HG03558 (cell line): ENCODE measurements around the gene ARHGAP32.

Experiments used
- ATAC-seq: cut with Tn5 transposase; IDR thresholded peaks from one replicate; pipeline ENCODE4 v1.9.1; 2021; ENCODE audit warnings: moderate number of reproducible peaks; ENCODE audit not compliant: unreplicated experiment; ENCODE audit errors: extremely low read depth

Gene ARHGAP32

DNA sequence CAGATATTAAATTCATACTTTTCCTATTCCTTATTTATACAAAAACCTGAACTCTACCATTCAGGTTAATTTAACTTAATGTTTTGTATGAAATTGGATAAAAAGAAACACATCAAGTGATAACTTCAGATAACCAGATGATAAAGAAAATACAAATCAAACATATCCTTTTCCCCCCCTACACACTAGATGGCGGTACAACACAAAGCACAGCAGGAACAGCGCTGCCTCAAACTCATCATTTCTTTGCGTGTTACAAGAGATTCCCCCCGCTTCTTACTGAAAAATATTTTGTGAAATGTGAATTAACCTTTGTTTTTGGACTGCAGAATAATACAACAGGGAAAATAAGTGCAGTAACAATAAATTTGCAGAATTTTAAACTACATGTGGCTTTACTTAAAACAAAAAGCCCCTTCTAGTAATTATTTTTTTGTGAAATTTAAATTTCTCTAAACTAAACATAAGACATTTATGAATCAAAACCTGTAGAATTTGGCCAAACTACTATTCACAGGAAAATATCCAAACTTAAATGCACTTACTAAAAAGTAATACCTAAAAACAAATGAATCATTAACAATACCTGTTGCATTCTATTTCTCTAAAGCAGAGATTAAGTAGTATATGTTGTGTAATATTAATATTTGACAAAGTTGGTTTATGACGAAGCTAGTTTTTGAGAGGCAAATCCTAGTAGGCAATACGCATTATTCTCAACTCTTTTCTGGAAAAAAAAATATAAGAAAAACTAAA lies 74.4 kb downstream of the ARHGAP32 start:
- ATAC-seq = no peak

DNA sequence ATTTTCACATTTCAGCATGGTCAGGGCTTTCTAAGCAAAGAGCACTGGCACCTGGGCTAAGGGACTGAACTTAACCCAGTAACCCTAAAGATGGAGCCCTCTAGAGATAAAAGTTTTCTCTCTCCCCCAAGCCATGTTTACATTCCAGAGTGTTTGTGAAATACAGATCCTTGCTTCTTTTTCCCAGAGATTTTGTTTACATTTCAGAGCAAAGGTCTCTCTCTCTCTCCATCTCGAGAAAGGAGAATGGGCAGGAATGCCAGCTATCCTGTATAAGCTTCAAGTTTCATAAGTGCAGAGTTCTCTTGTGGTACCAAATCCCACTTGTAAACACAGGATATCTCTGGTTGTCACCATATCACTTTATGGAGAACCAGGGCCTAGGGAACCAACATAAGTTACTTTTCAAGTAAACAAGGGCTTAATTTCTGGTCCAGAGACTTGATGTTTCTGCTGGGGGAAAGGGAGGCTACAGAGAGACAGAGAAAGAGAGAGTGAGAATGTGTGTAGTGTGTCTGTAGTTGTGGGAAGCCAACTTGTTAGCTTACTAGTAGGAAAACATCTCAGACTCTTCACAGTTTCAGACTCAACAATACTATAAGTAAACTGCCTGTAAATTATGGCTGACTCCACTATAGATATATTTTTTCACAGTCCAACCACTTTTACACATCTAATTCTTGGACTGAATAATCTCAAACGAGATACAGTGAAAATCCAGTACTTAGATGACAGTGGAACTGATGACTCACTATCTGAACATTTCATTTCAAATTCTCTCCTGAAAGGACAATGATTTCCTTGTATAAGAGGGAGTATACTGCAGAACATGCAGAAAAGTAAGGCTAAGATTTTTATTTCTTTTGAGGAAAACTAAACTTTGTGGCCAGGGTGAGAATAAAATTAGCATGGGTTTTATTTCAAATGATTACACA lies 76.2 kb downstream of the ARHGAP32 start:
- ATAC-seq = no peak

DNA sequence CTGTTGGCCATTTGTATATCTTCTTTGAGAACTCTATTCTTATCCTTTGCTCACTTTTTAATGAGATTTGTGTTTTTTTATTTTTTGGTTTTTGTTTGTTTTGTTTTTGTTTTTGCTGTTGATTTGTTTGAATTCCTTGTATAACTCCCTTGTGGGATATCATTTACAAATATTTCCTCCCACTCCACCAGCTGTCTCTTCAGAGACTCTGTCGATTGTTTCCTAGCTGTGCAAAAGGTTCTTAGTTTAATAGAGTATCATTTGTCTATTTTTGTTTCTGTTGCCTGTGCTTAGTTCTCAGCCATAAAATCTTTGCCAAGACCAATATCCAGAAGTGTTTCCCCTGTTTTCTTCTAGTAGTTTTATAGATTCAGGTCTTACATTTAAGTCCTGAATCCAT lies 82.4 kb downstream of the ARHGAP32 start:
- no peak for ATAC-seq

GRCh38 chr11:129106788-129107187 lies 85.3 kb downstream of the ARHGAP32 start:
- ATAC-seq = no peak

GRCh38 chr11:129102756-129103155 lies 89.4 kb downstream of the ARHGAP32 start:
- ATAC-seq = no peak

DNA sequence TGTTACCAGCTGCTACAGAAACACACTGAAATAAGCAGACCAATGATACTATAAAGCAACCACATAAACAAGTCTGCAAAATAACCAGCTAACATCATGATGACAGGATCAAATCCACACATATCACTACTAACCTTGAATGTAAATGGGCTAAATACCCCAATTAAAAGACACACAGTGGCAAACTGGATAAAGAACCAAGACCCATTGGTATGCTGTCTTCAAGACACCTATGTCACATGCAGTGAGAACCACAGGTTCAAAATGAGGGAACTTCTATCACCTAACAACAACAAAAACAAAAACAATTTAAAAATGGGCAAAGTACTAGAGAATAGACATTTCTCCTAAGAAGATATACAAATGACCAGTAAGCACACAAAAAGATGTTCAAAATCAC lies 89.9 kb downstream of the ARHGAP32 start:
- ATAC-seq = no peak

GRCh38 chr11:129093283-129093682 lies 98.8 kb downstream of the ARHGAP32 start:
- no peak for ATAC-seq

DNA sequence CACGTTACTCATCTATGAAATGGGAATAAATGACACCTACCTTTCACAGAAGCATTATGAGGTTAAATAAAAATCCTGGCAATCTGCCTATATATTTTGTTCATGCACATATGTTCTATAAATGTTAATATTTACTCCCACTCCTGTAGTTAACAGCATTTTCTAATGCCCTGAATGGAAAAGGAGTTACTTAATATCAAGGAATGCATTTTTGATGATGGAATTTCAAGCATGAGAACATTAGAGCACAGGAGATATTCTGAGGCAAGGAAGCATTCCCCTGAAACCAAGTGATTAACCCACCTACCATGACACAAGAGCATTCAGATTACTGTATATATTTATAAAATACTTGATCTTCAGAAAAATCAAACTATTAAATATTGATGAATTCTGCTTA lies 102.1 kb downstream of the ARHGAP32 start:
- no peak for ATAC-seq

GRCh38 chr11:129089279-129089678 lies 102.8 kb downstream of the ARHGAP32 start:
- ATAC-seq = no peak

- no peak for ATAC-seq
Observed at GRCh38 chr11:129086976-129087375, 105.1 kb downstream of the ARHGAP32 start.

- no peak for ATAC-seq
Observed at GRCh38 chr11:129077191-129077590, 114.9 kb downstream of the ARHGAP32 start.

DNA sequence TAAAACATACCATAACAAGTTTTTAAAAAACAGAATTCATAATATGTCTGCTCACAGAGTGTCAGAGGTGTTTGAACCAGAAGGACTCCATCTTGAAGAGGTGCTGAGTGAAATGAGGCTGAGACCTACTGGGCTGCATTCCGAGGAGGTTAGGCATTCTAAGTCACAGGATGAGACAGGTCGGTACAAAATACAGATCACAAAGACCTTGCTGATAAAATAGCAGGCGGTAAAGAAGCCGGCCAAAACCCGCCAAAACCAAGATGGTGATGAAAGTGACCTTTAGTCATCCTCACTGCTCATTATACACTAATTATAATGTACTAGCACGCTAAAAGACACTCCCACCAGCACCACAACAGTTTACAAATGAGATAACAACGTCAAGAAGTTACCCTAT lies 116.4 kb downstream of the ARHGAP32 start:
- no peak for ATAC-seq

- no peak for ATAC-seq
Observed at GRCh38 chr11:129067454-129067853, 124.7 kb downstream of the ARHGAP32 start.

DNA sequence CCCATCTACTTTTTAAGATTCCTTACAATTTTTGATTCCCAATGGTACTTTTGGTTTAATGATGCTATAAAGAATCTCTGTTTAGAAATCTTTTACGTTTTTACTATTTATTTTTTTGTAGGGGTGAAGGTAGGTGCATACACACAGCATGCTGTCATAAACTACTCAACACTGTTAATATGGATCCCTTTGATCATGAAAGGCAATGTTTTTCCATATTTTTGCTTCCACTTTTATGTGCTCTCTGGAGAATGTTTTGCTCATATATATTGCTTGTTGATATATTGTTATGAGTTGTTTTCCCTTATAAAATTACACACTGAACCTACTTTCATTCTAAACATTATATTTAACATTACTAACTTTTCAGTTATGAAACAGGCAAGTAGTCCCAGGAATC lies 125.9 kb downstream of the ARHGAP32 start:
- no peak for ATAC-seq

GRCh38 chr11:129063118-129063517 lies 129.0 kb downstream of the ARHGAP32 start:
- no peak for ATAC-seq

DNA sequence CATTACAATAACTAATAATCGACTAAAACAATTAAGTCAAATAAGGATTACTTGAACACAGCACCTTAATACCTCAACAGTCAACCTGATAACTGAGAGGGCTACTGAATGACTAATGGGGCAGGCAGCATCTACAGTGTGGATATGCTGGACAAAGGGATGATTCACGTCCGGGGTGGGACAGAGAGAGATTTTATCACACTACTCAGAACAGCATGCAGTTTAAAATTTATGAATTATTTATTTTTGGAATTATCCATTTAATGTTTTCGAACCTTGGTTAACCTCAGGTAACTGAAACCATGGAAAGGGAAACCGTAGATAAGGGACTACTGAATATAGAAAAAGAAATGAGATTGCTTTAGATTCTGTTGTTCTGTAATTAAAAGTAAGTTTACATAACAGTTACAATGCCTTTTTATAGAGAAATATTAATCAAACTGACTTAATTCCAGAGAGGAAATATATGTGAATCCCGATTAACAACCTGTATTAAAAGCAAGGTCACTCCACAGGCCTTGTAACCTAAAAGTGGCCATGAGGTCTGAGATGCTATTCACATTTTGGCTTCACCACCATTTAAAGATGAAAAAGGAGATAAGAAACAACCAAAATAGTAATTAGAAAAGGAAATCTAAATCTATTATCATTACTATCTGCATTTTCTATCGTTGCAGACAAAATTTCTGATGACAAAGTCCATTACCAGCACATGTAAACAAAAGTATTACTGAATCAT lies 130.5 kb downstream of the ARHGAP32 start:
- ATAC-seq = no peak

- ATAC-seq = no peak
Observed at GRCh38 chr11:129056916-129057315, 135.2 kb downstream of the ARHGAP32 start.

GRCh38 chr11:129055196-129055595 lies 136.9 kb downstream of the ARHGAP32 start:
- no peak for ATAC-seq

DNA sequence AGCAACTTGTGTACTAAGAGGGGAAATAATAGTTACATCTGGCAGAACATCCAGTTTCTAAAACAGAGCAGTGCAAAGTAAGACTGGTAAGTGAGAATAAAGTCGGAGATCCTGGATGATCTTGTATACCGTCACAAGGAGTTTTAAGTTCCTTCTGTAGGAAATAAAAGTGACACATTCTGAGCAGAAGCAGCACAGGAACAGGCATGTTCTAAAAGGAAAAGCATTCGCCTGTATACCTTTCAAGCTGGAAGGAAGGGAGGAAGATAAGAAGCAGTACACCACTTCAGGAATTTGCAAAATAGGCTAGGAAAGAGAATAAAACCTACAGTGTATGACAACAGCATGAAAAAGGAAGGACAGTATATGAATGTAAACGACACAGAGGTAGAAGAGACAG lies 143.2 kb downstream of the ARHGAP32 start:
- no peak for ATAC-seq

DNA sequence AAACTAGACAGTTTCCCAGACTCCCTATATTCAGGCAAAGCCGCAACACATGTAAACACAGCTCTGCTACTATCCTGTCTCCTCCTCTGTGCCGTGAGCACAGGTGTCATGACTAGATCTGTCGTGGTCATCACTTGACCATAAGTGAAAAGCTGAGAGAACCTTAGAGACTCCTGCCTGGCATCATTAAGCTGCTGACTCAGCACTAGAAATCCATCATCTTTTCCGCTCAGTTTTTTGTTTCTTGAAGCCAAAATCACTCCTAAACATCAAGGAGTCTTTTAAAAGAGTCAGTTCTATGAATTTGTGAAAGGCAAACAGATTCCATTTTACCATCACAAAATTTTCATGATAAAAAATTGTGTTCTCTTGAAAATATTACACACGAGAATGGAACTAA lies 147.0 kb downstream of the ARHGAP32 start:
- no peak for ATAC-seq

GRCh38 chr11:129042503-129042902 lies 149.6 kb downstream of the ARHGAP32 start:
- no peak for ATAC-seq
